Measurements from ENCODE around the gene LRFN5.

The LRFN5 gene

DNA sequence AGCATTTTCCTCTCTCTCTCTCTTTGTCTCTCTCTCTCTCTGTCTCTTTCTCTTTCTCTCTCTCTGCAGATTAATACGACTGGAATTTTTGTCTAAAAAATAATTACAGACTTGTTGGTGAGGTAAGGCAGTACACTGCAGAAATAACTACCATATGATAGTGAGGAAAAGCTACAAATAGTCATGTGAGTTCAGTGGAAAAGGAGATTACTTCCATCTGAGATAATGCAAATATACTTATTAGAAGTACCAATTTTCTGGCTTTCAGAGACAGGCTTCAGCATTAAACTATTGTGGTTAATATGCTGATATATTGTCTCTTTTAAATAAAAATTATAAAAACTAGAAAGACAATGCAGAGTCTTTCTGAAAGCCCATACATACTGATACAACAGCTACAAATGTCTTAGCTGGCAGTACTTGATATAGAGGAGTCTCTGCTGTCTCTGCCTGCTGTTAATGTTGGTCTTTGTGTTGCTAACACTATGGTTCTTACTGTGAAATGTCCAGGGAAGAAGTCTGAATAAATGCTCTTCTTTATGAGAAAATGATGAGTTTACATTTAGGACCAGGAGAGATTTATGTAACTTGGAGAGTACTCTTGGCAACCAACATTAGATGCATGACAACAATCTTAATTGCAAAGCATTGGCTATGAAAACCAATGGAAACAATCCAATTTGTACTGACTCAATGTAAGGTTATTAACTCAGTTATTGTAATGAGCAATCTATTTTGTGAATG is 167.0 kb downstream of the LRFN5 start:
- no peak for DNase-seq (ENCODE audit: low read depth)

DNA sequence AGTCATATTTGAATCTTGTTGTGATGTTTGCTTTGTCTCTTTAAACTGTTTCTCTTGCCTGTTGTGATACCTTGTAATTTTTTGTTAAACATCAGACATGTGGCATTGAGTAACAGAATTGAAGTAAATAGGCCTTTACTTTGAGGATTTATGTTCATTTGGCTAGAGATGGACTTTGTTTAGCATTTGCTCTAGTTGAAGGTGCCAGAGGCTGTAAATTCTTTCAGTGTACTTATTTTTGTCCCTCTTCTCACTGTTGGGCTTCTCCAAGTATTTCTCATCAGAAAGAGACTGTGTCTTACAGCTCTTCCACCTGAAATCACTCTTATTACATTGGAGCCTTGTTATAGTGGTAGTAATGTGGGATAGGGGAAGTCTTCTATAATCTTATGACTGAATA is 175.8 kb downstream of the LRFN5 start:
- DNase-seq (ENCODE audit: low read depth), result no peak

DNA sequence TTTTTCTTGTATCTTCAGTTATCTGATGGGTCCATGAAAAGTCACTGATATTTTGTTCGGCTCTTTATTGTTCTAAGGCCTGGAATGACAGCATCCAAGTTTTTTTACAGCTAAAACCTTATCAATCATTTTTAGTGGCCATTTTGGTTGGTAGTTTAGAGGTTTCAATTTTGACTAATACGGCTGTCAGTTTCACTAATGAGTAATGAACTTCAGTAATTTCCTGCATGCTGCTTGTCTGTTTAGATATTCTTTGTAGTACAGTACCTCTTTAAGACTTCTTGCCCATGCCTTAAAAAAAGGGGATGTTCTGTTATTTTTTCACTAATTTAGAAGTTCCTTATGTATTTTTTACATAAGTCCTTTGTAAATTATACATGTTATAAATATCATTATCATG is 176.7 kb downstream of the LRFN5 start:
- no peak for DNase-seq (ENCODE audit: low read depth)

DNA sequence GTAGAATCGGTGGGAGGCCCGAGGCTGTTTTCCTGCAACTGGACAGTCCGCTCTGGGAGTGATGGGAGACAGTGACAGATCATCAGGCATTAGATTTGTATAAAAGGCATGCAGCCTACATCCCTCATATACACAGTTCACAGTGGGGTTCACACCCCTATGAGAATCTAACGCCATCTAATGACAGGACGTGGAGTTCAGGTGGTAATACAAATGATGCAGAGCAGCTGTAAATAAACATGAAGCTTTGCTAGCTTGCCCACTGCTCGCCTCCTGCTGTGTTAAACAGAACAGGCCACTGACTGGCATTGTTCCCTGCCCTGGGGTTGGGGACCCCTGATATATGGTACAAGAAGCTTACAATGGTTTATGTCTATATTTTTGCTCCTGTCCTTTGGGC is 179.0 kb downstream of the LRFN5 start:
- DNase-seq (ENCODE audit: low read depth), result no peak

DNA sequence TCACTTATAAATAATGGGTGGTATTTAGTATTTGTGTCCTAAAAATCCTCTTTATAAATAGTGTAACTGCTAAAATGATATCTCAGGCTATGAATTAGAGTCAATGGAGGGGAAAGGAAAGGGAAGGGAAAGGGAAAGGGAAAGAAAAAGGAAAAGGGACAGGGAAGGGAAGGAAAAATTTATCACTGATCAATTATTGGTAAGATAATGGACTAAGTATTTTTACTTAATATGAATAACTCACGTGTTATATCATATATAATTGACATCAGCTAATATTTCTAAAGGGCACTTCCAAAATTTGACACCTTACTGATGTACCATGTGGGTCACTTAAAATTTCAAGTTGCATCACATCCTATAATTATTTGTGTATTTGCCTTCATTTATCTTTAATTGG is 193.1 kb downstream of the LRFN5 start:
- DNase-seq (ENCODE audit: low read depth), result no peak

DNA sequence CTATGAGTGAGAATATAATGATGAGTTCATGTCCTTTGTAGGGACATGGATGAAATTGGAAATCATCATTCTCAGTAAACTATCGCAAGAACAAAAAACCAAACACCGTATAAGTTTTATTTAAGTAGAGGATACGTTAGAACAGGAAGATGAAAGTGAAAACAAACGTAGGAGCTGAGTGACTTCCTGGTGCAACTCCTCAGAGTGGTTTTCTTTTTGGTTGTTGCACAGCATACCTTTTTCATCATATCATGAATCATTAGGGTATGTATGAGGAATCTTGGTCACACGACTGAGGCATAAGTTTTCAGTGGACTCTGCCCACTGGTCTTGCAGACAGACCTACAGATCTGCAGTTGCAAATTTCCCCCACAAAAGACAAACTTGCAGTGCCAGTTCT is 199.0 kb downstream of the LRFN5 start:
- no peak for DNase-seq (ENCODE audit: low read depth)

DNA sequence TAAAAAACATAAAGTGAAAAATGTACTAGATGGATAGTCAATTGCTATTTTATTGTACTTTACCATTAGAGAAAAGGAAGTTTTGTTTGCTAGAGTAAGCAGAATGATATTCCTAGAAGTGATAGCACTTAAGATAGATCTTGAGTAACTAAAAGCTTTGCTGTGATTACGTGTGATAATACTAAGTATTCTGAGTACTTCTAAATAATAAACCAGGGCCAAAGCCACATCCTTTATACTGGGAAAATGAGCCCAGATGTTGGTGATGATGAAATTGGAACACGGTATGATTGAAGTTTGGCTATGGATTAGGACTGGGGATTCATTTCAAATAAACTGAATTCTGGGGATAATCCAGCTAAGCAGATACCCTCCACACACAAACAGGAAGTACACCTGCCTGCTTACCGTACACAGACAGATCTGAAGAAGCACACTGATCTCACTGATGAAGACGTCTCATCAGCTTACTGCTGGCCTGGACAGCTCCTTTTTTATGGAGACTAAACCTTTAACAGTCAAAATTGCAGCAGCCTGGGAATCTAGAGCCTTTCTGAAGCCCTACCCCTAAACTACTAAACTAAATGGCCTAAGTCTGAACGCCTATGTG is 199.8 kb downstream of the LRFN5 start:
- no peak for DNase-seq (ENCODE audit: low read depth)

DNA sequence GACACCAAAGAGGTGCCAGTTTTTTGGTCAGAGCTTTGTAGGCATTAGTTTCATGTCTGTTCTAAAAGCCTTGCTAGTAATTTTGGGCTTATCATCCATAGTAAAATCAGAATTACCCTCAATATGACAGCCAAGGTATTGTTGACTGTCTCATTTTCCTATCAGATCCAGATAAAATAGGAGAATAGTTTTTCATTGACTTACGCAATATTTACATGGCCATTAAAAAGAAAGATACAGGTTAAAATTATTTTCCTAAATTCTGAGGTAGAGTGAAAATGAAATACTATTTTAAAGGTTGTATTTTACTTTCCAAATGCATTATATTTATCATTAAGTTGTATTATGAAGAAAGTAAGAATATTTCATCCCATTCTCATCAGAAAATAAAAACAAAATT is 203.7 kb downstream of the LRFN5 start:
- DNase-seq (ENCODE audit: low read depth), result no peak

DNA sequence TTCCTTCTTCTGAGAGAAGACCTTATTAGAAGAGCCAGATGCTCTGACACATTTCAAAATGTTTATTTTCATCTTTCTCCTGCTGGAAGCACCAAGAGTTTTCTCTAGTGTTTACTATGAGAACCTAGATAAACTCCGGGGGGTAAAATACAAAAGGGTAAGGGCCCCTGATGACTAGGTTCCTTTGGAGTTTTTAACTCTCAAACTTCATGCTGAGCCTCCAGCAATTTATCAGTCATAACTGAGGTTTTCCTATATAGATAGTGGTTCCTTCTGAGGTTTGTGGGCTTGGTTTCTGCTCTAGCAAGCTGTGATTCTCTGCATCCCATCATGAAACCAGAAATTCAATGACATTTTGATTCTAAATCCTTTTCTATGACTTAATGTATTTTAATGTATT is 210.9 kb downstream of the LRFN5 start:
- DNase-seq (ENCODE audit: low read depth), result no peak

DNA sequence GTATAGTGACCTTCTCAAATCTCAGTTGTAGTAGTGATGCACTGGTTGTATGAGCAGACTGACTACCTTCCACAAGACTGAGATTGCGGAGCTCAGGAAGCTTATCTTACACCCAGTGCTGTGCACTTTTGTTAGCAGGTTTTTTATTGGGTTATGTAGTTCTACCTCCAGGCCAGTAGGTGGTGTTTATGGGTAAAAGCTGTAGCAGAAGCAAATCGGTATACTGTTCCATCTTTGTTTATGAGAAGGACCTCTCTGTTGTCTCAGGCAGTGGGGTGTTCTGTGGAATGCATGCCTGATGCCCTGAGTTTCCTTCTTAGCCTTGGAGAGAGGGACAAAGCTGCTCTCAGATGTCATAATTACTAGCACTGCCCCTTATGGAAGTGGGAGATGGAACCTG is 217.8 kb downstream of the LRFN5 start:
- DNase-seq (ENCODE audit: low read depth), result no peak

DNA sequence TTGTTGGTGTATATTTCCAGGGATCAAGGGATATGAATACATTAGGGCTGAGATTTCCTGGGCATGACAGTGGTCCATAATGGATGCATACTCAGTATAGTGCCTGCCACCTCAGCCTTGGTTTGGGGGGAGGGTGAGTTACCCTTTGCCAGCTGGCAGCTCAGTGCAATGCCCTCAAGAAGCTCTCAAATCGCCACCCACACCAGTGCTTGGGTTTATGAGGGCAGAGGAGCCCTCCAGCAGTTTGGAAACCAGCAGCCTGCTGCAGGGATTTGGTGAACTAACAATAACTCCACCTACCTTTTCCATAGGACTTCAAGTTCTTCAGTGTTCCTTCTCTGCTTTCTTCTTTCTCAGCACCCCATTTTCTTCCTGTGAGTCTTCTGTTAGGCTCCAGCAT is 218.9 kb downstream of the LRFN5 start:
- no peak for DNase-seq (ENCODE audit: low read depth)

DNA sequence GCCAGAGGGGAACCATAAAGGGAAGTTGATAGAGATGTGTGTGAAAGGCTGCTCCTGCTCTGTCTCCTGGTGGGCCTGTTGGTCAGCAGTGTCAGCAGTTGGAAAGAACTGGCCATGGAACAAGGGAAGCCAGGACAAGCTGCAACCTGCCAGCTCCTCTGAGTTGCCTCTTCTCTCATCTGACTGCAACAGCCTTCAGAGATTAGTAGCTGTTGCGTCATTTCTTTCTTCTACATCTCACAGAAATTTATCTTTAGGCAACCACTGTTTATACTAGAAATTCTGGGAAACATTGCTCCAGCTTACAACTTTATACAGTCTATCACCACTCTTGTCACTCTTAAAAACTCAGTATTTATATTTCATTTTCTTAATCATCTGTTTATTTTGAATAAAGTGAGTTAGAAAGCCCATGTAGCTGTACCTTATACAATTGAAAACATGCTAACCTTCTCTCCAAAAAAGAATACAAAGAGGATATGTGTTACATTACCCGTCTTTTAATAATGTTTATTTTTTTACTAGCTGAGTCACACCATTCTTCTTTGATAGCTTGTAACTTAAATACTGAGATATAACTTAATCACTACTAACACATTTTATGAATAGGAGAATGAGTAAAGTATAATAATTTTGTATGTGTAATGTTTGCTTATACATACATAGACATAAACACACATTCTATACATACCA is 224.2 kb downstream of the LRFN5 start:
- DNase-seq (ENCODE audit: low read depth), result no peak

DNA sequence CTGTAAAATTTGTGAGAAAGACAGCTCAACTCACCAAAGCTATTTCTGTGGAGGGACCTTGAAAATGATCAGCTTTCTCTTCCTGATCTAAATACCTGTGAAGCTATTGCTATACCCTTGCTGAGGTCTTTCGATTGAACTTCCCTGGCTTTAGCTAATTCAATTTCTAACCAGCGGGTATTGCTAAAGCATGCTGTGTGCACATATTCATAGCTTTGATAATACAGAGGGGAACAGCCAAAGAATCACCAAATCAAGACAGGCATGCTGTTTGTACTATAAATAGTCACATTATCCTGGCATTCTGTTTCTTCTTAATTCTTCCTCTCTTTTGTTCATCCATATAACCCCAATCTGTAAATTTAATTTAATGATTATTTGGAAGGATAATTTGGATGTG is 233.0 kb downstream of the LRFN5 start:
- no peak for DNase-seq (ENCODE audit: low read depth)

DNA sequence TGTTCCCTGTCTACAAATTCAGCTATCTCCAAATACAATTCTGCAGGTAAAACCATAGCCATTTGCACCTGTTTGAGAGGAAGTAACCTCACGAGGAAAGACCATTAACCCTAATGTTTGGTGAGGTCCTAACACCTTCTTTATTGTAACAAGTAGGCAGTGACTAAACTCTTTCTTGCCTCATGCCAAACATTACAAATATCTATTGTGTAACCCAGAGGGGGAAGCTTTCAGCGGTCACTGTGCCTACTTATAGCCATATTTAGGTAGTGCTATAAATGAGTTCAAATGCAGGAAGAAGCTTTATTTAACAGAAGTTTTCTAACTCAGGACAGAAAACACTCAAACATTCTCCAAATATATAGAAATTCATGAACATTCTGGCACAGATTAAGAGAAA is 252.7 kb downstream of the LRFN5 start:
- no peak for DNase-seq (ENCODE audit: low read depth)

DNA sequence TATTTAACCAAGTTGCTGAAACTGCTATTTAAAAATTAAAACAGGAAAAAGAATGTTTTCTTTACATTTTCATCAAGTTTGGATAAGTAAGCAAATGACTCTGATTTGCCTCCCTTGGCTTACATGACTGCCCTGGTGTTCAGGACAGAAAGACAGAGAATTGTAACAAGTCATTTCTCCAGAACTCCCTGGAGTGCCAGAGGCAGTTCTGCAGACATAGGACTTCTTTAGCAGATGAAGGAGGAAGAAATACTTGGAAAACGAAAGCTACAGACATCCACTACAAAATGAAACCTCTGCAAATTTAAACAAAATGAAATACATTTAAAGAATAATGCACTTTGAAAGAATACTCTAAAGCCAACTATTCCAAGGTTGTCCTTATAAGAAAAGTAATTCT is 253.9 kb downstream of the LRFN5 start:
- no peak for DNase-seq (ENCODE audit: low read depth)

DNA sequence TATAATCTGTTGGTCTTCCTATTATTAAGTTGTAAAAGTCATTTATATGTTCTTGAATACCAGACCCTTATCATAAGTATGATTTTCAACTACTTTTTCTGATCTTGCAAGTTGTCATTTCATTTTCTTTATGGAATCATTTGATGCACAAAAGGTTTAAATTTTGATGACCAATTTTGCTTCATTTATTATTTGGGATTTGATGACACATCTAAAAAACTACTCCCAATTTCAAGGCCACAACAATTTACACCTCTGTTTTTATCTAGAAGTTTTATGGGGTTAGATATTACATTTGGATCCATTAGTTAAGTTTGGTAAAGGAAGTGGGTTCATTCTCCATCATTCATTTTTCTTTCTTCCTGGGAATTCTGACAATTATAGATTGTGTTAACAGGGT is 259.2 kb downstream of the LRFN5 start:
- DNase-seq (ENCODE audit: low read depth), result no peak

DNA sequence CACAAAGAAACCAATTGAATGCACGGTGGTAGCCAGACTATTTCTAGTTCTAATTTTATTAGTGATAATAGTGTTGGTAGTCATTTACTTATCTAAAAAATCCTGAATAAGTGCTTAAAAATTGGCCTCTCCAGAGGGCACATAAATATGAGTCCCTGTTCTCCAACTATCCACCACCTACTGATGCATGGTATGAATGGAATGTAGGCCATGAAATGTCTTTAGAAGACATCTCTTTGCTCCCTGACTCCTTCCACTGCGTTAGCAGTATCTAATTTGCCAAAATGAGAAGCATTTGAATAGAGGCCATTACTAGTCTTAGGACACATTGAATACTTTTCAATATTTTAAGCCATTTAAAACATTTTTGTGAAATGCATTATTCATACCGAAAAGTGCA is 261.7 kb downstream of the LRFN5 start:
- no peak for DNase-seq (ENCODE audit: low read depth)

DNA sequence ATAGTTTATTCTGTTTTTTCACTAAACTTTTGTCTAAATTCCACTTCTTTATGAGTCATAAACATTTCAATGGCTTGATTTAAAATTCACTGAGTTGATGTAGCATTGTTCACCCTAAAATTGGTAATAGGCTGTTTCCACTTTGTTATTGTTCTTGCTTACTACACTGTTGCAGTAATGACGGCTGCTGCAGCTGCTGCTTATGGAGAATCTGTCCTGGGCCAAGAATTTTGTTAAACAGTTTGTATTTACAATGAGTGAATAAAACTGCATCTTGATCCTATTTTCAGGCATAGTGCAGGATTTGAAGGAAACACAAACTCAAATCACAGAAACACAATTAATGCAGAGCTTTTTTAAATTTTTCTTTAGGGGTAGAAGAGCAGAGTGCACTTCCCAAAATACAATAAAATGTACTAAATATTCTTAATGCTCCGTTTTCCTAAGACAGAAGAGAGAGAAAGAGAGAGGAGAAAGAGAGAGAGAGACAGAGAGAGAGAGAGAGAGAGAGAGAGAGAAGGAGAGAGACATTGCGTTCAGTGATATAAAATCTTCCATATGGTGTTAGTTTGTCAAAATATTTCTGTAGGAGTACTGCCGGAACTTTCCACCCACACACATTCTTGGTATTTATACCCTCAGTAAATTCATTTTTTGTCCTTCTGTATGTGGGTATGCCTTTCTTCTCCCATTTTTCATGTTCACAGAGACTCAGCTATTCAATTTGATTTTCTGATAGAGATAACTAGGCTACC is 266.4 kb downstream of the LRFN5 start:
- no peak for DNase-seq (ENCODE audit: low read depth)

DNA sequence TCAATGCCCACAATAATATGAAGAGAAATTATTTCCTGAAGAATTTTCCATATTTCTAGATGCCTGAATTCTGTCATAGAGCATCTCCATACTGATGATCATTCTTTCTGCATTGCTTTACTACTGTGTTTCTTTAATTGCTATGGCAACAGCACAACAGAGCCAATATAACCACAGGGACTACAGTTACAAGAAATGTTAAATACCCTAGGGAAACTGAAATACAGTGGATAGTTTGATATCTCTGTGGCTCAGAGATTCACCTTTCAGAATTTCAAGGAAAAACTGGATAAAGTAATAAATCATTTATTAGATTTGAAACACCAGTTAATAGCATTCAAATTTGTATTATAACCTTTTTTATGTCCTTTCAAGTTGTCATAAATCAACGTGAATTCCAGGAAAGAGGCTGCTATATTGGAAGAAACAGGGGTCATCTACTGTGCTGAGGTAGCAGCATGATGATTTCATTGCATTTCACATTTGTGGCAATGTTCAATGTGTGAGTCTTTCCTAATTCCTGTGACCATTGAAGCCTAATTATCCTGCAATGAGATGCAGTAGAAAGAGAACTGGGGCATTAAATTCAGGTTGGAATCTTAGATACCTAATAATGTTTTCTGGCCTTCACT is 267.1 kb downstream of the LRFN5 start:
- DNase-seq (ENCODE audit: low read depth), result no peak

DNA sequence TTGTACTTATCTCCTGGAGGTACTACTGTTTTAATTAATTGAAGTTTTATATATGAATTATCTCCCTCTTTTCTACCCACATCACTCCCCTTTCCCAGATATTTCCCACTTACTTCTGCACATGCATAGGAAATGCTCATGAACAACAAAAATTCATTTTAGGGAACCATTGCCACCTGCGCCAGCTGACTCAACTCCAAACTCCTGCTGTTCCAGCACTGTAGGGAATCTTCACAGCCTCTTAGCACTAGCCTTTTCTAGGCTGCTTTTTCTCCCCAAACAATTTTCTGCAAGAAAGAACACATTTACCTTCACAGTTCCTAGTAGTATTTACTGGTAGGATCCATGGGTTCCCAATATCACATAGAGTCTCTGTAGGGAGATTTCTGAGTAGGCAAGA is 268.4 kb downstream of the LRFN5 start:
- no peak for DNase-seq (ENCODE audit: low read depth)

DNA sequence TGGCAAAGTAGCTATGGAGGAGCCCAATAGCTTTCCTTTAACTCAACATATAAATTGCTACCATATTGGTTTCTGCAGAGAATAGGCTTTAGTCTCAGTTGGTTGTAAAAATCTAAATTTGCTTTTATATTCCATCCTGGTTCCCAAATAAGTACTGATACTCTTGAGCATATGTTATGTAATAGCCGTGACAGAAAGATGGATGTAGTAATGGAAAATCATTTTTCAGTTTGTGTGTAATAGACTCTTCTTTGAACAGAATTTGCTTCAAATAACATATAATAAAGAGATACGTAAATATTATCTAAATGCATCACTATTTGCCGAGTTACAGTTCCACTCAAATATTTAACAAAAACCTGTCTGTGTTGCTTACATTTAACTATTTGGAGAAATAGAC is 271.6 kb downstream of the LRFN5 start:
- no peak for DNase-seq (ENCODE audit: low read depth)

DNA sequence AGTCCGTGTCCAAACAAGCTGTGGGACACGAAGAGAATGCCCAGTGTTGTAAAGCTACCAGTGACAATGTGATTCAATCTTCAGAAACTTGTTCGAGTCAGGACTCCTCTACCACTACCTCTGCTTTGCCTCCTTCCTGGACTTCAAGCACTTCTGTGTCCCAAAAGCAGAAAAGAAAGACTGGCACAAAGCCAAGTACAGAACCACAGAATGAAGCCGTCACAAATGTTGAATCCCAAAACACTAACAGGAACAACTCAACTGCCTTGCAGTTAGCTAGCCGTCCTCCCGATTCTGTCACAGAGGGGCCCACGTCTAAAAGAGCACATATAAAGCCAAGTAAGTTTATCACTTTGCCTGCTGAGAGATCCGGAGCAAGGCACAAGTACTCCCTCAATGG is 284.9 kb downstream of the LRFN5 start:
- no peak for DNase-seq (ENCODE audit: low read depth)
